IMR-90 (cell line): Measurements from ENCODE around the gene DGAT2. TPM values are rescaled to one million over a fixed set of nuclear protein-coding genes. Genes with fewer than 3 reads are reported as not detected.

ENCODE experiments used
- ATAC-seq: fragments of 200-7000 bp; cut with Tn5 transposase; 2 replicates; pipeline ENCODE4 v1.9.1; 2020; ENCODE audit warnings: low read depth, mild to moderate bottlenecking, moderate library complexity
- BruUV-seq: library from RNA; stranded (reverse); fragments of 400-500 nt; replicated peaks from 2 replicates; lab custom pipeline; 2021; lab: Mats Ljungman, UMichigan
- CTCF ChIA-PET: fragments of 300-600 bp; formaldehyde crosslinking; extraction: SDS; loops from one replicate; lab custom pipeline; 2021; ENCODE audit warnings: antibody characterized with exemption; lab: Yijun Ruan, JAX
- POLR2A ChIA-PET: fragments of 300-600 bp; sonication (Branson Sonifier 250); formaldehyde crosslinking; loops from one replicate; lab custom pipeline; 2022; ENCODE audit warnings: antibody characterized with exemption; ENCODE audit not compliant: unreplicated experiment; lab: Charles Lee
- DNase-seq: peaks from one replicate; pipeline ENCODE4 v3.0.0; 2013
- H2AFZ ChIP-seq: replicated peaks from 2 replicates; pipeline ENCODE3; 2013; ENCODE audit warnings: low read length, mild to moderate bottlenecking; ENCODE audit not compliant: poor library complexity
- H2AK5ac ChIP-seq: 2 replicates; pipeline ENCODE4 v1.6.1; 2013; ENCODE audit warnings: low read depth, low read length, inconsistent platforms
- H2AK9ac ChIP-seq: replicated peaks from 2 replicates; pipeline ENCODE3; 2013; ENCODE audit warnings: mild to moderate bottlenecking, low read depth, low read length, moderate library complexity; ENCODE audit not compliant: poor library complexity
- H2BK120ac ChIP-seq: 2 replicates; pipeline ENCODE4 v1.6.1; 2013; ENCODE audit warnings: low read depth, low read length, inconsistent platforms
- H2BK15ac ChIP-seq: 3 replicates; pipeline ENCODE4 v1.6.1; 2013; ENCODE audit warnings: low read depth, low read length, inconsistent platforms
- H2BK20ac ChIP-seq: 2 replicates; pipeline ENCODE4 v1.6.1; 2013; ENCODE audit warnings: low read depth, mild to moderate bottlenecking, inconsistent platforms, low read length, moderate library complexity
- H2BK5ac ChIP-seq: 2 replicates; pipeline ENCODE4 v1.6.1; 2013; ENCODE audit warnings: mild to moderate bottlenecking, low read depth, low read length, inconsistent platforms; ENCODE audit not compliant: poor library complexity, severe bottlenecking
- H3K14ac ChIP-seq: replicated peaks from 2 replicates; pipeline ENCODE4 v1.6.1; 2013; ENCODE audit warnings: low read depth, low read length, inconsistent platforms
- H3K18ac ChIP-seq: 2 replicates; pipeline ENCODE4 v1.6.1; 2013; ENCODE audit warnings: low read depth, low read length, control low read depth
- H3K23ac ChIP-seq: 2 replicates; pipeline ENCODE4 v1.6.1; 2013; ENCODE audit warnings: low read depth, low read length, inconsistent platforms
- H3K27ac ChIP-seq: 2 replicates; pipeline ENCODE4 v1.5.1; 2013; ENCODE audit warnings: mild to moderate bottlenecking, control low read depth, low read length; ENCODE audit not compliant: insufficient read depth
- H3K27me3 ChIP-seq: 2 replicates; pipeline ENCODE4 v1.6.1; 2013; ENCODE audit warnings: low read length; ENCODE audit not compliant: control insufficient read depth, insufficient read depth
- H3K36me3 ChIP-seq: 2 replicates; pipeline ENCODE4 v1.6.1; 2013; ENCODE audit warnings: low read length, mixed read lengths; ENCODE audit not compliant: control insufficient read depth, insufficient read depth
- H3K4ac ChIP-seq: 2 replicates; pipeline ENCODE4 v1.6.1; 2013; ENCODE audit warnings: low read depth, low read length, inconsistent platforms
- H3K4me1 ChIP-seq: 2 replicates; pipeline ENCODE4 v1.6.1; 2013; ENCODE audit warnings: low read length, mixed read lengths; ENCODE audit not compliant: control insufficient read depth, insufficient read depth
- H3K4me2 ChIP-seq: 2 replicates; pipeline ENCODE4 v1.6.1; 2013; ENCODE audit warnings: low read depth, mild to moderate bottlenecking, control low read depth, low read length, moderate library complexity
- H3K4me3 ChIP-seq: 2 replicates; pipeline ENCODE4 v1.5.1; 2013; ENCODE audit warnings: low read depth, mild to moderate bottlenecking, control low read depth, low read length, moderate library complexity; ENCODE audit not compliant: insufficient read depth
- H3K56ac ChIP-seq: 2 replicates; pipeline ENCODE4 v1.6.1; 2013; ENCODE audit warnings: low read length, inconsistent platforms; ENCODE audit not compliant: insufficient read depth; ENCODE audit errors: extremely low read depth
- H3K79me1 ChIP-seq, 2 experiments: 2 replicates each; pipeline ENCODE4 v1.6.1; 2013; ENCODE audit warnings: low read length in 2 of 2, inconsistent platforms in 1 of 2, low read depth in 1 of 2
- H3K9ac ChIP-seq: 2 replicates; pipeline ENCODE4 v1.6.1; 2013; ENCODE audit warnings: low read depth, low read length, control low read depth
- H3K9me1 ChIP-seq: 2 replicates; pipeline ENCODE4 v1.6.1; 2013; ENCODE audit warnings: low read length, inconsistent platforms; ENCODE audit not compliant: insufficient read depth
- H3K9me3 ChIP-seq: 2 replicates; pipeline ENCODE4 v1.6.1; 2013; ENCODE audit warnings: low read length; ENCODE audit not compliant: control insufficient read depth, insufficient read depth
- H4K20me1 ChIP-seq: 2 replicates; pipeline ENCODE4 v1.6.1; 2013; ENCODE audit warnings: low read length, inconsistent platforms; ENCODE audit not compliant: insufficient read depth
- H4K5ac ChIP-seq: 2 replicates; pipeline ENCODE4 v1.6.1; 2013; ENCODE audit warnings: mild to moderate bottlenecking, low read depth, low read length, control low read depth
- H4K8ac ChIP-seq, 2 experiments: 2 replicates each; pipeline ENCODE4 v1.6.1; 2013; ENCODE audit warnings: low read depth in 2 of 2, low read length in 2 of 2, control low read depth in 1 of 2, inconsistent platforms in 1 of 2
- H4K91ac ChIP-seq: 2 replicates; pipeline ENCODE4 v1.6.1; 2013; ENCODE audit warnings: low read depth, low read length, inconsistent platforms; ENCODE audit not compliant: insufficient read depth
- BHLHE40 ChIP-seq: fragments of 150-350 bp; IDR thresholded peaks from 2 replicates; pipeline ENCODE4 v1.6.1; 2016; ENCODE audit warnings: mild to moderate bottlenecking, low read depth, low read length
- CEBPB ChIP-seq: IDR thresholded peaks from 2 replicates; pipeline ENCODE4 v1.6.1; 2012; ENCODE audit warnings: low read depth, low read length, improper control_type of control experiment
- CHD1 ChIP-seq: IDR thresholded peaks from 2 replicates; pipeline ENCODE4 v1.6.1; 2012; ENCODE audit warnings: low read depth, low read length, improper control_type of control experiment
- CTCF ChIP-seq: conservative IDR thresholded peaks from 2 replicates; pipeline ENCODE4 v1.5.1; 2012; ENCODE audit warnings: mild to moderate bottlenecking, low read depth, low read length, improper control_type of control experiment
- ELK1 ChIP-seq: fragments of 150-350 bp; IDR thresholded peaks from 2 replicates; pipeline ENCODE4 v1.6.1; 2016; ENCODE audit warnings: low read depth, mild to moderate bottlenecking, low read length, moderate library complexity, borderline replicate concordance
- FOS ChIP-seq: fragments of 150-350 bp; IDR thresholded peaks from 2 replicates; pipeline ENCODE4 v1.6.1; 2016; ENCODE audit warnings: low read depth, low read length
- NFE2L2 ChIP-seq: fragments of 150-350 bp; IDR thresholded peaks from 2 replicates; pipeline ENCODE4 v1.6.1; 2016; ENCODE audit warnings: low read depth, mild to moderate bottlenecking, low read length
- POLR2A ChIP-seq: IDR thresholded peaks from 2 replicates; pipeline ENCODE4 v1.6.1; 2012; ENCODE audit warnings: mild to moderate bottlenecking, low read depth, low read length
- RAD21 ChIP-seq: IDR thresholded peaks from 2 replicates; pipeline ENCODE4 v1.6.1; 2012; ENCODE audit warnings: low read length, improper control_type of control experiment
- RFX5 ChIP-seq: IDR thresholded peaks from 2 replicates; pipeline ENCODE4 v1.8.0; 2012; ENCODE audit warnings: low read depth, mild to moderate bottlenecking, low read length, moderate library complexity
- SMC3 ChIP-seq: fragments of 150-350 bp; IDR thresholded peaks from 2 replicates; pipeline ENCODE4 v1.6.1; 2016; ENCODE audit warnings: low read depth, mild to moderate bottlenecking, antibody characterized with exemption, low read length, moderate library complexity
- USF2 ChIP-seq: fragments of 150-350 bp; IDR thresholded peaks from 2 replicates; pipeline ENCODE4 v1.6.1; 2017; ENCODE audit warnings: mild to moderate bottlenecking, antibody characterized with exemption, low read length, low read depth
- WGBS, 2 experiments: methylation state at CpG; one replicate each; pipeline versions ENCODE4 v1.1.5 to v1.1.7; 2013; ENCODE audit warnings: missing lambda C conversion rate in 2 of 2; ENCODE audit not compliant: insufficient read length in 1 of 2; ENCODE audit errors: extremely low coverage in 2 of 2; 5-methylcytosine and 5-hydroxymethylcytosine counted together
- dilution Hi-C: fragments of 300-500 bp; cut with HindIII; formaldehyde crosslinking; loops from one replicate; pipeline ENCODE4 v1.14.3; 2018; ENCODE audit warnings: low sequenced_read_pairs; ENCODE audit not compliant: unreplicated experiment
- in situ Hi-C: fragments of 300-500 bp; cut with MboI; formaldehyde crosslinking; loops from 3 replicates; pipeline ENCODE4 v1.14.3; 2019; ENCODE audit warnings: low sequenced_read_pairs, inconsistent platforms, mixed read lengths
- intact Hi-C: fragments of 100-400 bp; cut with micrococcal nuclease; formaldehyde crosslinking; loops from 2 replicates; pipeline ENCODE4 v1.10.0; 2022
- polyA plus RNA-seq, 3 experiments: library from polyadenylated mRNA; depleted of rRNA; stranded (reverse); fragments of >200 nt; gene quantifications; 2 replicates each; pipeline ENCODE4 v1.2.3, GENCODE V29; 2012; ENCODE audit warnings: low replicate concordance in 1 of 3
- total RNA-seq: library from RNA; depleted of rRNA; stranded (reverse); fragments of >200 nt; gene quantifications from 2 replicates; pipeline ENCODE4 v1.2.3, GENCODE V29; 2012

Gene DGAT2
- total and polyA plus RNA-seq, 2 of the 4 experiments (the other 2 are of a cell fraction) = 2.3 to 2.4 TPM

GRCh38 chr11:75719340-75720239, 49.0 kb upstream of the DGAT2 start:
- intact Hi-C loops = no loop called here
- TF ChIP-seq POLR2A (no peak), BHLHE40 (no peak), SMC3 (no peak), CEBPB (no peak), RAD21 (no peak), USF2 (no peak), FOS (no peak), CHD1 (no peak), ELK1 (no peak), CTCF (no peak), NFE2L2 (no peak), RFX5 (no peak)
- CTCF ChIA-PET = interaction anchor here (1.2 kb wide), 1 partner anchor 14 kb away, joined by 3 read pairs; no protein-coding TSS in a partner anchor
- no peaks in the 10 kb centered on the region for H3K9me3 ChIP-seq
- H3K18ac ChIP-seq = no peak overlapping the region
- H3K79me1 ChIP-seq = no peaks in the 10 kb centered on the region
- H3K23ac ChIP-seq = no peak overlapping the region
- no peak overlapping the region for H2AK9ac ChIP-seq
- H4K5ac ChIP-seq = no peak overlapping the region
- no peak overlapping the region for H4K8ac ChIP-seq
- H4K91ac ChIP-seq = no peak overlapping the region
- no peak overlapping the region for H3K27ac ChIP-seq
- BruUV-seq = no TSS peak
- dilution Hi-C loops = no loop called here
- no peak overlapping the region for H3K4ac ChIP-seq
- H3K14ac ChIP-seq = no peak overlapping the region
- no peaks in the 10 kb centered on the region for H3K4me1 ChIP-seq
- H3K56ac ChIP-seq = no peak overlapping the region
- no peaks in the 10 kb centered on the region; the same call in 1 of the 2 replicates for H4K20me1 ChIP-seq
- 87% methylated on average over 9 of the region's 14 CpGs; no CpG with 5 or more reads in 1 of the 2 experiments for WGBS, 2 experiments
- POLR2A ChIA-PET = no interaction called here
- no peak overlapping the region for H3K4me2 ChIP-seq
- H2AFZ ChIP-seq = no peak overlapping the region
- H2BK15ac ChIP-seq = no peak overlapping the region
- DNase-seq = no peak
- H3K27me3 ChIP-seq = peaks cover 45% of the 10 kb centered on the region
- ATAC-seq = no peak
- H3K4me3 ChIP-seq = no peak overlapping the region
- H3K9me1 ChIP-seq = no peaks in the 10 kb centered on the region
- no peak overlapping the region for H2BK20ac ChIP-seq
- no peak overlapping the region for H2BK120ac ChIP-seq
- no peak overlapping the region for H3K9ac ChIP-seq
- no peak overlapping the region for H2BK5ac ChIP-seq
- in situ Hi-C loops = no loop called here
- no peak overlapping the region for H2AK5ac ChIP-seq
- no peaks in the 10 kb centered on the region for H3K36me3 ChIP-seq
